SK-N-SH (cell line): ENCODE data around the gene GOLPH3. TPM values are rescaled to one million over a fixed set of nuclear protein-coding genes. Genes with fewer than 3 reads are reported as not detected.

Experiments
- CTCF ChIA-PET: fragments of 300-600, 350-600 bp; formaldehyde crosslinking; extraction: SDS; loops from one replicate; lab custom pipeline; 2021; lab: Yijun Ruan, JAX
- POLR2A ChIA-PET: fragments of 350-600 bp; sonication (Branson Sonifier 250); formaldehyde crosslinking; extraction: SDS; loops from one replicate; lab custom pipeline; 2020; ENCODE audit warnings: antibody characterized with exemption, inconsistent platforms; lab: Yijun Ruan, JAX
- DNase-seq: peaks from one replicate; pipeline ENCODE4 v3.0.0; 2012
- H2AFZ ChIP-seq: fragments of 200-600 bp; sonication (generic); 2 replicates; pipeline ENCODE4 v1.8.1; 2016; ENCODE audit warnings: antibody characterized with exemption, mild to moderate bottlenecking, low read depth
- H3F3A ChIP-seq: fragments of 200-600 bp; sonication (generic); replicated peaks from 2 replicates; pipeline ENCODE3; 2016; ENCODE audit warnings: antibody characterized with exemption, mild to moderate bottlenecking; ENCODE audit not compliant: insufficient read depth
- H3K27ac ChIP-seq, 2 experiments: fragments of 200-500 bp in 1 of 2; fragments of 200-600 bp in 1 of 2; sonication (Bioruptor generic) in 1 of 2; sonication (generic), shearing (Covaris generic) in 1 of 2; 2 replicates each; pipeline versions ENCODE4 v1.5.1 to v1.6.1; 2014 to 2016; ENCODE audit warnings: low read depth in 2 of 2, inconsistent platforms in 1 of 2, low read length in 1 of 2, mild to moderate bottlenecking in 1 of 2, mixed read lengths in 1 of 2
- H3K27me3 ChIP-seq: fragments of 200-600 bp; sonication (generic), shearing (Covaris generic); 2 replicates; pipeline ENCODE4 v1.6.1; 2016; ENCODE audit warnings: mixed run types; ENCODE audit not compliant: insufficient read depth
- H3K36me3 ChIP-seq, 2 experiments: fragments of 200-500 bp in 1 of 2; fragments of 200-600 bp in 1 of 2; sonication (Bioruptor generic) in 1 of 2; sonication (generic) in 1 of 2; replicated peaks in 1 of 2; 2 replicates each; pipeline versions ENCODE3 to v1.5.1; 2014 to 2016; ENCODE audit warnings: low read length in 1 of 2, mild to moderate bottlenecking in 1 of 2; ENCODE audit not compliant: insufficient read depth in 2 of 2, control insufficient read depth in 1 of 2
- H3K4me1 ChIP-seq, 2 experiments: fragments of 200-500 bp in 1 of 2; fragments of 200-600 bp in 1 of 2; sonication (Bioruptor generic) in 1 of 2; sonication (generic), shearing (Covaris generic) in 1 of 2; 2 replicates each; pipeline versions ENCODE4 v1.5.1 to v1.6.1; 2014 to 2016; ENCODE audit warnings: low read depth in 1 of 2, low read length in 1 of 2, mixed run types in 1 of 2; ENCODE audit not compliant: insufficient read depth in 2 of 2, control insufficient read depth in 1 of 2
- H3K4me2 ChIP-seq: fragments of 200-600 bp; sonication (generic), shearing (Covaris generic); 2 replicates; pipeline ENCODE4 v1.6.1; 2017; ENCODE audit warnings: mixed run types
- H3K4me3 ChIP-seq, 2 experiments: fragments of 200-500 bp in 1 of 2; fragments of 200-600 bp in 1 of 2; sonication (Bioruptor generic) in 1 of 2; sonication (generic), shearing (Covaris generic) in 1 of 2; 2 replicates each; pipeline versions ENCODE4 v1.5.1 to v1.8.1; 2014 to 2016; ENCODE audit warnings: low read depth in 2 of 2, inconsistent platforms in 1 of 2, low read length in 1 of 2, mild to moderate bottlenecking in 1 of 2, mixed read lengths in 1 of 2, moderate library complexity in 1 of 2
- H3K79me2 ChIP-seq: fragments of 200-600 bp; sonication (generic); 2 replicates; pipeline ENCODE4 v1.8.1; 2017; ENCODE audit warnings: mild to moderate bottlenecking; ENCODE audit not compliant: insufficient read depth
- H3K9ac ChIP-seq: fragments of 200-600 bp; sonication (generic); 2 replicates; pipeline ENCODE4 v1.6.1; 2017; ENCODE audit warnings: mixed run types
- H3K9me2 ChIP-seq: fragments of 200-600 bp; sonication (generic); 2 replicates; pipeline ENCODE4 v1.6.1; 2017; ENCODE audit warnings: mixed run types
- H3K9me3 ChIP-seq: fragments of 200-600 bp; sonication (generic); 2 replicates; pipeline ENCODE4 v1.6.1; 2017; ENCODE audit warnings: mixed run types, mild to moderate bottlenecking, moderate library complexity
- H4K20me1 ChIP-seq: fragments of 200-600 bp; sonication (generic); 2 replicates; pipeline ENCODE4 v1.6.1; 2017; ENCODE audit warnings: mild to moderate bottlenecking, mixed run types; ENCODE audit not compliant: insufficient read depth
- CHD2 ChIP-seq: fragments of 150-350 bp; IDR thresholded peaks from 2 replicates; pipeline ENCODE4 v1.6.1; 2018; ENCODE audit warnings: low read length; ENCODE audit not compliant: partially characterized antibody
- EP300 ChIP-seq, 2 experiments: IDR thresholded peaks; 2 replicates each; pipeline versions ENCODE4 v1.4.0 to v1.6.1; 2012; ENCODE audit warnings: borderline replicate concordance in 1 of 2, low read depth in 1 of 2, low read length in 1 of 2
- FOSL2 ChIP-seq: IDR thresholded peaks from 2 replicates; pipeline ENCODE4 v1.4.0; 2012; ENCODE audit warnings: low read depth, mild to moderate bottlenecking, moderate library complexity, borderline replicate concordance
- FOXJ3 ChIP-seq: sonication (generic); formaldehyde crosslinking; IDR thresholded peaks from 2 replicates; pipeline ENCODE4 v1.5.1; 2020; ENCODE audit warnings: mild to moderate bottlenecking, missing genetic modification reagents
- FOXM1 ChIP-seq: IDR thresholded peaks from 2 replicates; pipeline ENCODE4 v1.4.0; 2012; ENCODE audit warnings: low read depth, mild to moderate bottlenecking
- GABPA ChIP-seq: IDR thresholded peaks from 2 replicates; pipeline ENCODE4 v1.4.0; 2012; ENCODE audit warnings: low read depth, mild to moderate bottlenecking
- GATA2 ChIP-seq: sonication (generic); formaldehyde crosslinking; IDR thresholded peaks from 2 replicates; pipeline ENCODE4 v1.5.0; 2020; ENCODE audit warnings: mild to moderate bottlenecking, missing genetic modification reagents
- JUND ChIP-seq: IDR thresholded peaks from 2 replicates; pipeline ENCODE4 v1.4.0; 2012
- MAX ChIP-seq: IDR thresholded peaks from 2 replicates; pipeline ENCODE4 v1.4.0; 2012; ENCODE audit warnings: low read depth
- MEF2A ChIP-seq: IDR thresholded peaks from 2 replicates; pipeline ENCODE4 v1.4.0; 2012; ENCODE audit warnings: low read depth, borderline replicate concordance
- MXI1 ChIP-seq: IDR thresholded peaks from 2 replicates; pipeline ENCODE4 v1.6.1; 2012; ENCODE audit warnings: mild to moderate bottlenecking, low read depth, low read length, improper control_type of control experiment
- NFIC ChIP-seq: IDR thresholded peaks from 2 replicates; pipeline ENCODE4 v1.4.0; 2012; ENCODE audit warnings: borderline replicate concordance
- NRF1 ChIP-seq: IDR thresholded peaks from 2 replicates; pipeline ENCODE4 v1.6.1; 2012; ENCODE audit warnings: low read depth, mild to moderate bottlenecking, low read length
- PBX3 ChIP-seq: IDR thresholded peaks from 2 replicates; pipeline ENCODE4; 2012
- POLR2AphosphoS5 ChIP-seq: IDR thresholded peaks from 2 replicates; pipeline ENCODE4 v1.6.1; 2012; ENCODE audit warnings: low read depth, low read length
- RAD21 ChIP-seq: IDR thresholded peaks from 2 replicates; pipeline ENCODE4 v1.6.1; 2012; ENCODE audit warnings: mild to moderate bottlenecking, low read length
- RCOR1 ChIP-seq: fragments of 150-350 bp; IDR thresholded peaks from 2 replicates; pipeline ENCODE4 v1.6.1; 2017; ENCODE audit warnings: antibody characterized with exemption, low read length
- RFX5 ChIP-seq: IDR thresholded peaks from 2 replicates; pipeline ENCODE4 v1.6.1; 2012; ENCODE audit warnings: mild to moderate bottlenecking, improper control_type of control experiment, low read length
- RXRA ChIP-seq: IDR thresholded peaks from 2 replicates; pipeline ENCODE4 v1.4.0; 2012; ENCODE audit warnings: low read depth, mild to moderate bottlenecking, borderline replicate concordance
- SMC3 ChIP-seq: IDR thresholded peaks from 2 replicates; pipeline ENCODE4 v1.6.1; 2012; ENCODE audit warnings: low read depth, low read length, improper control_type of control experiment
- TAF1 ChIP-seq: IDR thresholded peaks from 2 replicates; pipeline ENCODE4 v1.6.1; 2012; ENCODE audit warnings: low read depth, mild to moderate bottlenecking, low read length, moderate library complexity, borderline replicate concordance
- TCF12 ChIP-seq: IDR thresholded peaks from 2 replicates; pipeline ENCODE4 v1.4.0; 2012
- TEAD4 ChIP-seq: IDR thresholded peaks from 2 replicates; pipeline ENCODE4 v1.4.0; 2012; ENCODE audit warnings: mild to moderate bottlenecking, borderline replicate concordance; ENCODE audit not compliant: insufficient read depth
- YY1 ChIP-seq: IDR thresholded peaks from 2 replicates; pipeline ENCODE4 v1.4.0; 2012; ENCODE audit warnings: low read depth, mild to moderate bottlenecking
- WGBS: methylation state at CpG from one replicate; pipeline ENCODE4 v1.1.6; 2017; ENCODE audit warnings: low lambda C conversion rate; 5-methylcytosine and 5-hydroxymethylcytosine counted together
- polyA plus RNA-seq, 3 experiments: library from polyadenylated mRNA; depleted of rRNA; stranded (reverse); fragments of >200 nt; gene quantifications; 2 replicates each; pipeline ENCODE4 v1.2.3, GENCODE V29; 2012

GOLPH3 gene
- polyA plus RNA-seq, 1 of the 3 experiments (the other 2 are of a cell fraction), result 25.5 TPM

- no peaks in the 10 kb centered on the region for H3K9me2 ChIP-seq
- TF ChIP-seq CHD2 (peak; percentile 47), TCF12 (peak; percentile 42; the same call in 1 of the 2 replicates), RXRA (no peak), PBX3 (0 out of 2 replicates have a peak, but pooled peaks have one; percentile 3), MEF2A (peak; percentile 58; the same call in 1 of the 2 replicates), MXI1 (peak; percentile 46; the same call in 1 of the 2 replicates), FOSL2 (no peak), TAF1 (no peak), NFIC (peak; percentile 92), RCOR1 (peak; percentile 61; the same call in 1 of the 2 replicates), FOXM1 (no peak), RAD21 (0 out of 2 replicates have a peak, but pooled peaks have one; percentile 9), GATA2 (CRISPR knock-in tag) (no peak), GABPA (no peak), EP300 (IDR thresholded peaks at IDR 0.05; ENCODE audit: borderline replicate concordance in 1 of 2, low read depth in 1 of 2, low read length in 1 of 2) (peak in 1 of 2 experiments; percentile 72; a peak in 3 of 4 replicates), SMC3 (no peak)
- H4K20me1 ChIP-seq, result no peaks in the 10 kb centered on the region
- ChIA-PET POLR2A (no interaction called here), CTCF (interaction anchor here (0.8 to 0.9 kb wide), 2 partner anchors 9 to 21 kb away, joined by 3 to 6 read pairs; no protein-coding TSS in a partner anchor)
- H3K9me3 ChIP-seq, result no peaks in the 10 kb centered on the region
- H3K9ac ChIP-seq, result no peak overlapping the region; the same call in 1 of the 2 replicates
- no peaks in the 10 kb centered on the region for H3K27me3 ChIP-seq
- DNase-seq, result peak; percentile 77
- no peaks in the 10 kb centered on the region for H3F3A ChIP-seq
- no peaks in the 10 kb centered on the region for H3K36me3 ChIP-seq
- H3K4me1 ChIP-seq, result peaks cover 4 to 12% of the 10 kb centered on the region in 2 experiments; a peak in 1 of 4 replicates
- 6% methylated on average over 7 of the region's 7 CpGs for WGBS
- peak overlapping the region; percentile 53 for H3K4me2 ChIP-seq
- H3K27ac ChIP-seq, result peak overlapping the region; percentile 16 to 50; a peak in 2 of 4 replicates
- H2AFZ ChIP-seq, result no peak overlapping the region
- H3K4me3 ChIP-seq, result peak overlapping the region in 1 of 2 experiments; percentile 14; a peak in 2 of 4 replicates
- no peaks in the 10 kb centered on the region for H3K79me2 ChIP-seq
Observed at GRCh38 chr5:32193591-32193990, 19.5 kb upstream of the GOLPH3 start.

- Histone ChIP-seq H3K36me3 (no peaks in the 10 kb centered on the region), H4K20me1 (no peaks in the 10 kb centered on the region), H3K9me3 (peaks cover 11% of the 10 kb centered on the region), H3K9me2 (no peaks in the 10 kb centered on the region), H3K27me3 (no peaks in the 10 kb centered on the region), H3K4me1 (peaks cover 4 to 12% of the 10 kb centered on the region in 2 experiments; a peak in 1 of 4 replicates), H3K9ac (no peak overlapping the region), H3F3A (no peaks in the 10 kb centered on the region), H3K79me2 (no peaks in the 10 kb centered on the region), H3K27ac (peak overlapping the region; percentile 37 to 78; a peak in 3 of 4 replicates), H2AFZ (no peak overlapping the region), H3K4me2 (no peak overlapping the region), H3K4me3 (no peak overlapping the region)
- ChIA-PET CTCF (interaction anchor here (0.6 to 0.8 kb wide), 2 partner anchors 255 to 400 kb away, joined by 3 read pairs; partner anchors contain the start of gene ZFR), POLR2A (interaction anchor here (1.5 kb wide), 1 partner anchor 16 kb away, joined by 9 read pairs; the partner anchor contains the start of gene GOLPH3)
- WGBS, result 41% methylated on average over 5 of the region's 5 CpGs
- peak; percentile 76 for DNase-seq
- TF ChIP-seq JUND, result no peak
- no peak for TF ChIP-seq RFX5
- peak; percentile 81 for TF ChIP-seq RCOR1
- TF ChIP-seq PBX3, result 0 out of 2 replicates have a peak, but pooled peaks have one; percentile 30
- TF ChIP-seq YY1, result no peak; the same call in 1 of the 2 replicates
- 0 out of 2 replicates have a peak, but pooled peaks have one; percentile 13 for TF ChIP-seq GATA2 (CRISPR knock-in tag)
- TF ChIP-seq POLR2AphosphoS5, result peak; percentile 56
- no peak for TF ChIP-seq FOXJ3 (CRISPR knock-in tag)
- TF ChIP-seq FOSL2, result no peak
- TF ChIP-seq TEAD4, result no peak
- TF ChIP-seq MAX, result 0 out of 2 replicates have a peak, but pooled peaks have one; percentile 49
- TF ChIP-seq CHD2, result no peak
- no peak for TF ChIP-seq SMC3
- no peak for TF ChIP-seq MEF2A
- no peak for TF ChIP-seq NRF1
- TF ChIP-seq RXRA, result no peak
- no peak for TF ChIP-seq FOXM1
- no peak for TF ChIP-seq MXI1
- TF ChIP-seq TCF12, result peak; percentile 83
Observed at GRCh38 chr5:32190095-32190494, 16.0 kb upstream of the GOLPH3 start.
